ELR (cell line): Measurements from ENCODE around the gene NPBWR2.
"Not testable (repeated sequence)": the region's sequence is repeated elsewhere in the genome, so short reads cannot be mapped to it uniquely, and the experiment has no call there.

Experiments
- DNase-seq: peaks from one replicate; pipeline ENCODE4 v3.0.0-alpha.2; 2015; ENCODE audit warnings: low read depth

The NPBWR2 gene

DNA sequence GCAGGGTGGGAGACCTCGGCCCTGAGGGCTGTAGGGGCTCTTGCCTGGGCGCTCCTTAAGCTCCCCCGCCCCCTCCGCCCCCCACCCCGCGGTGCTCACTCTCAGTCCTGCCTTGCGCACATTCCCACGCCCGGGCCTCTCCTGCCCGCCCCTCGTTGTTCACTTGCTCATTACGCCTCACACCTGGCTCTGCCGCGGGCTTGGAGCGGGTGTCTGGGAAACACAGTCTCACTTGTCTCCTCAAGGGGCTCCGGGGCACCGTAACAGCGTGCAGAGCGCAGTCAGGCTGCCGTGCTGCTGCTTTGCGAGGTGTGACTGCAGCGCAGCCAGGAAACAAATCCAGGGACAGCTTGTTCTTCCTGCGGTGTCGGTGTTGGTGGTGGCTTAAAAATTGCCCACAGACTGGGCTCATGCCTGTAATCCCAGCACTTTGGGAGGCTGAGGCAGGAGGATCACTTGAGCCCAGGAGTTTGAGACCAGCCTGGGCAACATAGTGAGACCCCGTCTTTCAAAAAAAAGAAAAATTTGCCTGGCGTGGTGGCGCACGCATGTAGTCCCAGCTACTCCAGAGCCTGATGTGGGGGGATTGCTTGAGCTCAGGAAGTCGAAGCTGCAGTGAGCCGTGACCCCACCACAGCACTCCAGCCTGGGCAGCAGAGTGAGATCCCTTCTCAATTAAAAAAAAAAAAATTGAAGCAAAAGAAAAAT is 4.6 kb downstream of the NPBWR2 start:
- no peak for DNase-seq

DNA sequence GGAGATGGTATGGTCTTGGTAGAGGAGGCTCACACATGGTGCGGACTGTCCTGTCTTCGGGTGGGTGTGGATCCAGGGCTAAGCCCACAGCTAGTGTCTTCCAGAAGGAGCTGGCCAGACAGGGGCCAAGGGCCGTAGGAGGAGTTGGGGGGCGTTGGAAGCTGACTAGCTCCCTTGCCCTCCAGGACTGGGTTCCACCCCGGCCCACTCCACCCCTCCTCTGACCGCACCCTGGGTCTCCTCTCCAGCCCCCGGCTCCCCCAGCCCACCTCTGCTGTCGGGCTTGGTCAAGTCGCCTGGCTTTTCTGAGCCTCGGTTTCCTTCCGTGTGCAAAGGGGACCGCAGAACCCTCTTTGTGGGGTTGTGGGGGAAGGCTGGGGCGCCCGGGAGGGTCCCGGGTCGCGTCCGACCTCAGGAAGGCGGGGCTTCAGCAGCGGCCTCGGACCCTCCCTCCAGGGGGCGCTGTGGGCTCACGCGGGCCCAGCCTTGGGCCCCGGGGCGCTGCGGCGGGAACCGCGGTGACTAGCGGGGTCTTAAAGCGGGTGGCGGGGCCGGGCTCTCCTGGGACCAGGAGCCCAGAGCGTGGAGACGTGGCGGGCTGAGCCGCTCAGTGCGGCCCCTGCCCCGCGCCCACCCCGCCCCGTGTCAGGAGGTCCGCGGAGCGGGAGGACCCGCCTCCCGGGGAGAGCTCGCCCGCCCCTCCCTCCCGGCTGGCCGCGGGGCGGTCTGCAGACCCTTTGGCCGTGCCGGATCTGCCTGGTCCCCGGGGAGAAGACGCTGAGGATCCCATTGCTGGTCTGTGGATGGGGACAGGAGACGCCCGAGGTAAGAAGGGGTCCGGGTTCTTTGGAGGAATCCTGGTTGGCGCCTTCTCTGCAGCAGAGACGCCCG is 5.4 kb downstream of the NPBWR2 start:
- peak; percentile 38 for DNase-seq

DNA sequence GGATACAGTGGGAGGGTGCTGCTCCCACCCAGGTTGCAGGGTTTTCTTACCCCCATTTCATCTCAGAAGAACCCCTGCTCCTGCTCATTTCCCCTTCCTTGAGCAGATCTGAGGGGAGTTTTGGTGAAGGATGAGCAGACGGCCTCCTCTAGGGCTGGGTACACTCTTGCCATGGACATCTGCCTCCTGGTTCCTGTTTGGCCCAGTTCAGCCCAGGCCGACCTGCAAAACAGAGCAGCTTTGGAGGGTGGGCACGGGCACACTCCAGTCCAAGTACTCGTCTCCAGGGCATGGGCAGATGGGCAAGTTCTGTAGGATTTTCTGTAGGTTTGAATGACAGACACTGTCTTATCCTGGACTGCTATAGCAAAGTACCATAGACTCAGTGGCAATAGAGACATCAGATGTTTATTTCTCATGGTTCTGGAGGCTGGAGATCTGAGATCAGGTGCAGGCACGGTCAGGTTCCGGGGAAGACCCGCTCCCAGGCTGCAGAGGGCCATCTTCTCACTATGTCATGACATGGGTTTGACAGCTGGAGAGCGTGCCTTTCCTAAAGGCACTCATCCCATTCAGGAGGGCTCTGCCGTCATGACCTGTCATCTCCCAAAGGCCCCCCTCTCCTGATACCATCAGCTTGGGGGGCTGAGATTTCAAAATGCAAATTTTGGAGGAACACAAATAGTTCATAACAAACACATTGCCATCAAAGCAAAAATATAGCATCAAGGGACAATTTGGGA is 6.2 kb downstream of the NPBWR2 start:
- DNase-seq: no peak

DNA sequence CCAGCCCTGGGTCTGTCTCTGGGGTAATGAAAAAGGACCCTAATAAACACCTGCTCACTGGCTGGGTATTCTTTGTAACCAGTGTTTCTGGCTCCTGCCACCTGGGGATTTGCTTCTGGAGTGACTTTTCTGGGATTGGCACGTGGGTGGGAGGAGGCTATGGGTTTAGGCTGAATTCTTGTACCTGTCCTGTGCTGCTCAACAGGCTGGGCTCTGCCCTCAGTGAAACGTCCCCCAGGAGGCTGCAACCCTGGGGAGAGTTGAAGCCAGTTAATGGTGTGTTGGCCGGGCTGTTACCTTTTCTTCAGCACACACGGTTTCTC is 6.8 kb downstream of the NPBWR2 start:
- DNase-seq: no peak

DNA sequence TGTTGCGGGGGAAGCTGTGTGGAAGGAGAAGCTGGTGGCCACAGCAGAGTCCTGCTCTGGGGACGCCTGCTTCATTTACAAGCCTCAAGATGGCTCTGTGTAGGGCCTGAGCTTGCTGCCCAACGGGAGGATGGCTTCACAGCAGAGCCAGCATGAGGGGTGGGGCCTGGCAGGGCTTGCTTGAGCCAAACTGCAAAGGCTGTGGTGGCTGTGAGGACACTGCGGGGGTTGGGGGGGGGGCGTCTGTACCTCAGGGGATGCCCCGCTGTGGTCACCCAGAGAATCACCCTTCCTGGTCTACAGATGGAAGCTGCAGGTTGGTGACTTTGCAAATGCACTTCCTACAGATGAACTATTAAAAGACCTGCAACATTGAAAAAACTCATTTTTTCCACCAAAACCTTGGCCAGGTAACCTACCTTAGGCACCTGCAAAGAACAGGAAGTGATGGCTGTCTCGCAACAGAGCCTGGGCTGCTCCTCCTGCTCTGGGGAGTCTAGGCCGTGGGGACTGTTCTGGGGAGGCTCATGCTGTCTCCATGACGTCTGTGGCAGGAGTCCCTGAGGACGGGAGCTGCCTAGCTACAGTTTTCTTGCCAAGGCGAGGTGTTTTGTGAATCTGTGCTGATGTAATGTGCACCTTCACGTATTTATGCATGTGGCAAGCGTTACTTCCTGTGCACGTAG is 7.3 kb downstream of the NPBWR2 start:
- DNase-seq: no peak

DNA sequence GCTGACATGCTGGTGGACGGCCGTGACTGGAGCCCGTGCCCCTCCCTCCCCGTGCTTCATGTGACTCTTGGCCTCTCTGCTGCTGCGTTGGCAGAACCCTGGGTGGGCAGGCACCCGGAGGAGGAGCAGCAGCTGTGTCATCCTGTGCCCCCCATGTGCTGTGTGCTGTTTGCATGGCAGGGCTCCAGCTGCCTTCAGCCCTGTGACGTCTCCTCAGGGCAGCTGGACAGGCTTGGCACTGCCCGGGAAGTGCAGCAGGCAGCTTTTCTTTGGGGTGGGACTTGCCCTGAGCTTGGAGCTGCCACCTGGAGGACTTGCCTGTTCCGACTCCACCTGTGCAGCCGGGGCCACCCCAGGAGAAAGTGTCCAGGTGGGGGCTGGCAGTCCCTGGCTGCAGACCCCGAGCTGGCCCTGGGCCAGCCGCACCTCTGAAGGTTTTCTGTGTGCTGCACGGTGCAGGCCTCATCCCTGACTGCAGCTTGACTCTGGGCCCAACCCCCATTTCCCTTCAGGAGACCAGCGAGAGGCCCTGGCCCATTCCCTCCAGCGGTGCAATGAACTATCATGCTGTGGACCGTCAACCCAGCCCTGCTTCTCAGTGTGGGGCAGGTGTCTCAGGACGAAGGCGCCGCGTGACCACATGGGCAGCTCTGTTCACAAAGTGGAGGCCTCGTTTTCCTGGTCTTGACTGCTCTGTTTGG is 8.1 kb downstream of the NPBWR2 start:
- no peak for DNase-seq

DNA sequence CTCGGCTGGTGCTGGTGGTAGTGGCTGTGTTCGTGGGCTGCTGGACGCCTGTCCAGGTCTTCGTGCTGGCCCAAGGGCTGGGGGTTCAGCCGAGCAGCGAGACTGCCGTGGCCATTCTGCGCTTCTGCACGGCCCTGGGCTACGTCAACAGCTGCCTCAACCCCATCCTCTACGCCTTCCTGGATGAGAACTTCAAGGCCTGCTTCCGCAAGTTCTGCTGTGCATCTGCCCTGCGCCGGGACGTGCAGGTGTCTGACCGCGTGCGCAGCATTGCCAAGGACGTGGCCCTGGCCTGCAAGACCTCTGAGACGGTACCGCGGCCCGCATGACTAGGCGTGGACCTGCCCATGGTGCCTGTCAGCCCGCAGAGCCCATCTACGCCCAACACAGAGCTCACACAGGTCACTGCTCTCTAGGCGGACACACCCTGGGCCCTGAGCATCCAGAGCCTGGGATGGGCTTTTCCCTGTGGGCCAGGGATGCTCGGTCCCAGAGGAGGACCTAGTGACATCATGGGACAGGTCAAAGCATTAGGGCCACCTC is 8.8 kb downstream of the NPBWR2 start:
- no peak for DNase-seq

DNA sequence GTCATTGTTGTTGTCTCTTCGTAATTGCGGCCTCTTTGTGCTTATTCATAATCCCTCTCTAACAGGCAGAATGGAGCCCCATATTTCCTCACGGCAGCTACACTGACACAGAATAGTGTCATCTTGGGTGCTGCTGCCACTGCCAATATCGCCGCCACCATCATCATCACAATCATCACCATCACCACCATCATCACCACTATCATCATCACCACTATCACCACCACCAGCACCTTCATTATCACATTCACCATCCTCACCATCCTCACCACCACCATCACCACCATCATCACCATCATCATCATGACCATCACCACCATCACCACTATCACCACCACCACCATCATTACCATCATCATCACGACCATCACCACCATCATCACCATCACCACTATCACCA is 10.8 kb downstream of the NPBWR2 start:
- DNase-seq: no peak

DNA sequence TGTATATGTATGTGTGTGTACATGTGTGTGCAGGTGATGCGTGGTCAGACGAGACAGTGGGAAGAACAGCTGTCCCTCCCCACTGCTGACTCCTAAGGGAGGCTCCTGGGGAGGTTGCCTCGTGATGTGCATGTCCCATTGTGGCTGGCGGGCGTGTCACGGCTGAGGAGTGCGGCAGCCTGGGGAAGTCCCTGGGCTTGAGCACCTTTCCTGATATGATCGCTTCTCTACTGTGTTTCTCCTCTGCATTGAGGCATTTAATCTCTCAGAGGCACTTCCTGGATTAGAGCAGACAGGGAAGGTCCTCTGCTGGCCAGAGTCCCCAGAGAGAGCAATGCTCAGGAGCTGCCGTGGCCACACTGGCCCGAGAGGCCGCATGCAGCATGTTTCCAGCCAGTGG is 11.4 kb downstream of the NPBWR2 start:
- no peak for DNase-seq

DNA sequence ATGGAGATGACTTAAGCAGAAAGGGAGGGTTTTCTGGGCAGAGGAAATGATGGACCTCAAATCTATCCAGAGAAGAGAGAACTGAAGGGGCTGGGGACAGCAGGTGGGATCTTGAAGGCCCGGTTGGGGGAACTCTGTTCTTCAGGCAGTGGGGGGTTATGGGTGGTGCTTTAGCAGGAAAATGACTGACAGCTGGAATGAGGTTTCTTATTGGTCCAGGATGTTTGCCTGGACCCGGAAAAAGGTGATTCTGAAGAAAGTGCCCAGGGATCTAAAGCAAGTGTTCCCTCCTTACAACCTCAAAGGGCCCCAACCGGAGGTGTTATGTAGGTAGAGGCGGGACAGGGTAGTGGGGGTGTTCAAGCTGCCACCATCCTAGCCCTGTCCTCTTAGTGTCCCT is 11.9 kb downstream of the NPBWR2 start:
- no peak for DNase-seq

DNA sequence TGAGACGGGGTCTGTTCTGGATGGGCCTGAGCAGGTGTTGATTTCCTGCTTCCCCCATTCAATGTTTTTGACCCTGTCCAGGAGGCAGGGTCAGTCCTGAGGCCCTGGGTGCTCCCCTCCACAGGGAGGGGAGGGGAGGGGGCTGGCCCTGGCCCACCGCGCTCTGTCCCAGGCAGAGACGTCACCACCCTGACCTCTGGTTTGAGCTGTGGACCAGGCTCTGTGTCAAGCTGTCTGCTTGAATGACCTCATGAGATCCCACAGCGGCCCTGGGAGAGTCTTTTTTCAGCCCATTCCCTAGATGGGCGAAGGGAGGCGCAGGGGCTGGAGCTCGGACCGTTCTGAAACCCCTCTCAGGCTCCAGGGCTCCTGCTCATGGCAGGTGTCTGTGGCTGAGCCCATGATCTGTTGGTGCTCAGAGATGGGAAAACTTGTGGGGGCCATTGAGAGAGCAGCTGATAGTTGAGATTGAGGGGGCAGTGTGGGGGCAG is 14.3 kb downstream of the NPBWR2 start:
- DNase-seq: no peak

DNA sequence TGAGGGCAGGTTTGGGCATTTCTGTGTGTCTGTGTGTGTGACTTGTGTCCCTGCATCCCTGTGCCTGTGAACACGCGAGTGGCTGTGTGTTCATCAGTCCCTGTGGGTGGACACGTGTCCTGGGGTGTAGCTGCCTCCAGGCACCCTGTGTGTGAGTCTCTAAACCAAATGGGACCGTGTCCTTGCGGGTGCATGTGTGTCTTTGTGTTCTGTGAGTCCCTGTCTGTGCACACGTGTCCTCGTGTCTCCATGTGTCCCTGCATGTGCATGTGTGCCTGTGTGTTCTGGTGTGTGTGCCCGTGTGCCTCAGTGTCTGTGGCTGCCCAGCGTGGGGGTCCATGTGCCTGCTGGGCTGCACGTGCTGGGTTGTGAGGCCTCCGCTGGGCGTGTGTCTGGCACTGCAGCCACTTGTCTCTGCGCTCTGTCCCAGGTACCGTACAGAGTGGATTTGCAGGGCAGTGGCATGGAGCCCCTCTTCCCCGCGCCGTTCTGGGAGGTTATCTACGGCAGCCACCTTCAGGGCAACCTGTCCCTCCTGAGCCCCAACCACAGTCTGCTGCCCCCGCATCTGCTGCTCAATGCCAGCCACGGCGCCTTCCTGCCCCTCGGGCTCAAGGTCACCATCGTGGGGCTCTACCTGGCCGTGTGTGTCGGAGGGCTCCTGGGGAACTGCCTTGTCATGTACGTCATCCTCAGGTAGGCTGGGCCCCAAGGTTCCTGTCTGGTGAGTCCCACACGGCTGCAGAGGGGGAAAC is 14.9 kb downstream of the NPBWR2 start:
- DNase-seq: no peak

DNA sequence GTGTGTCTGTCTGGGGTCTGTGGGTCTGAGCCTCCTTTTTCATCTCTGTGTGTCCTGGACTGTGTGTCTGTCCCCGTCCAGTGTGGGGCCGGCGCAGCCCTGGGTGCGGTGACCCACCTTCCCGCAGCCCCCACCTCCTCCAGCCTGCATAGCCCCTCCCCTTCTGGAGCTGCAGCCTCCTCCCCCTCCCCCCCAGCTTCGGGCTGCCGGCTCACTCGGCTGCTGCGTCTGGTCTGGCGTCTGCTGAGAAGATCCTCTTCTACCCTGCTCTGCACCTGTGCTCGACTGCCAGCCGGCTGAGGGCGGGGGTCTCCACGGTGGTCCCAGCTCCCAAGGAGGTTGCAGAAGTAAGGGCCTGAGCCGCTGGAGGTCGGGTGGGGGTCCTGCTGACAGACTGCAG is 15.6 kb downstream of the NPBWR2 start:
- no peak for DNase-seq

DNA sequence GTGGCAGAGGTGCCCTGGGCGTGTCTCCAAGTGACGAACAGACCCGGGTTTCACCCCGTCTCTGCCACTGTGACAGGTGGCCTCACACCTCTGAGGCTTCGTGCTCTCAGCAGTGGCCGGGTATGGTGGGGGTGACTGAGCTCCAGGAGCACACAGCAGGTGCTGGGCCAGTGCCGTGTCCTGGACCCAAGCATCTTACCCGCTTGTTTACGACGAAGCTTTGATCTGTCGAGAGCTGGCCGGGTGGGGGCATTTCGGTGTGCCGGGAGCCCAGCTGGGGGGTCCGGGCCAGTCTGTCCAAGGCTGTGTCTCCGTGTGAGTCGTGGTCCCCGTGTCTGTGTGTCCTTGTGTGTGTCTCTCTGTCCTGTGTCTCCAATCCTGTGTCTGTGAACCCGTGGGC is 16.0 kb downstream of the NPBWR2 start:
- no peak for DNase-seq

DNA sequence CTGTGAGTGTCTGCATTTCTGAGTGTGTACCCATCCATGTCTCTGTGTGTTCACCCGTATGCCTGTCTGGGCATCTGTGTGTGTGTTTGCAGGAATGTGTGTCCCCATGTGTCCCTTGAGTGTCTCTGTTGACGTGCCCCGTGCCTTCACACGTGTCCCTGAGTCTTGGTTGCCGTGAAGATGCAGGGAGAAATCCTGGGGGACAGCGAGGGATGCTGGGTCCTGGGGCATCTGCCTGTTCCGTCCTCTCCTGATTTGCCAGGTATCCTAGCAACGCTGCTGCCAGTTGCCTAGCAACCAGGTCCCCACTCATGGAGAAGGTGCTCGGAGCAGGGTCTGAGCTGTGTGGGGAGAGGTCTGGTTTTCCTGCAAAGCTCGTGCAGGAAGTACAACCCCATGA is 17.2 kb downstream of the NPBWR2 start:
- peak; percentile 50 for DNase-seq

DNA sequence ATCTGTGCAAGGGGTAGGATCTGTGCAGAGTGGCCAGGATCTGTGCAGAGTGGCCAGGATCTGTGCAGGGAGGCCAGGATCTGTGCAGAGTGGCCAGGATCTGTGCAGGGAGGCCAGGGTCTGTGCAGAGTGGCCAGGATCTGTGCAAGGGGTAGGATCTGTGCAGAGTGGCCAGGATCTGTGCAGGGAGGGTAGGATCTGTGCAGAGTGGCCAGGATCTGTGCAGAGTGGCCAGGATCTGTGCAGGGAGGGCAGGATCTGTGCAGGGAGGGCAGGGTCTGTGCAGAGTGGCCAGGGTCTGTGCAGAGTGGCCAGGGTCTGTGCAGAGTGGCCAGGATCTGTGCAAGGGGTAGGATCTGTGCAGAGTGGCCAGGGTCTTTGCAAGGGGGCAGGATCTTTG is 18.8 kb downstream of the NPBWR2 start:
- DNase-seq: not testable (repeated sequence)

DNA sequence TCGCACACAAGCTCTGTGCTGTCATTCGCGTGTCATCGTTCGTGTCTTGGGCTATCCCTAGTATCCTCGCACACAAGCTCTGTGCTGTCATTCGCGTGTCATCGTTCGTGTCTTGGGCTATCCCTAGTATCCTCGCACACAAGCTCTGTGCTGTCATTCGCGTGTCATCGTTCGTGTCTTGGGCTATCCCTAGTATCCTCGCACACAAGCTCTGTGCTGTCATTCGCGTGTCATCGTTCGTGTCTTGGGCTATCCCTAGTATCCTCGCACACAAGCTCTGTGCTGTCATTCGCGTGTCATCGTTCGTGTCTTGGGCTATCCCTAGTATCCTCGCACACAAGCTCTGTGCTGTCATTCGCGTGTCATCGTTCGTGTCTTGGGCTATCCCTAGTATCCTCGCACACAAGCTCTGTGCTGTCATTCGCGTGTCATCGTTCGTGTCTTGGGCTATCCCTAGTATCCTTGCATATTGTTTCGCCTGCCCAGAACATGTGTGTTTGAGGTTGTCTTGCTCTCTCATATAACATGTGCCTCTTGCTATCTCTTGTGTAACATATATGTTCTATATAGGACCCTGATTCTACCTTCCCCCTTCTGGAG is 20.0 kb downstream of the NPBWR2 start:
- not testable (repeated sequence) for DNase-seq

DNA sequence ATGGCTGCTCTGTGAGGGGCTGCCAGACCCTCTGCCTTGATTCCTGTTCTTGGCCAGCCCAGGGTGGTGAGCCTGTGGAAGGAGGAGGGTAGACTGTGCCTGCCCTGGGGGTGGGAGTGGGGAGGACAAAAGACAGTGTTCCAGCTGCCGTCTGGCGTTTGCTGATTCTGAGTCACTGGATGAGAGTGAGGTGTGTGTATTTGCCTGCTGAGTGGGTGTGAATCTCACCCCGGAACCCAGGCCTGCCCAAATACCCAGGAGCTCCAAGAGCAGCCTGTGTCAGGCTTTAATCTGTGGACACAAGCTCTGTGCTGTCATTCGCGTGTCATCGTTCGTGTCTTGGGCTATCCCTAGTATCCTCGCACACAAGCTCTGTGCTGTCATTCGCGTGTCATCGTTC is 20.6 kb downstream of the NPBWR2 start:
- DNase-seq: no peak

DNA sequence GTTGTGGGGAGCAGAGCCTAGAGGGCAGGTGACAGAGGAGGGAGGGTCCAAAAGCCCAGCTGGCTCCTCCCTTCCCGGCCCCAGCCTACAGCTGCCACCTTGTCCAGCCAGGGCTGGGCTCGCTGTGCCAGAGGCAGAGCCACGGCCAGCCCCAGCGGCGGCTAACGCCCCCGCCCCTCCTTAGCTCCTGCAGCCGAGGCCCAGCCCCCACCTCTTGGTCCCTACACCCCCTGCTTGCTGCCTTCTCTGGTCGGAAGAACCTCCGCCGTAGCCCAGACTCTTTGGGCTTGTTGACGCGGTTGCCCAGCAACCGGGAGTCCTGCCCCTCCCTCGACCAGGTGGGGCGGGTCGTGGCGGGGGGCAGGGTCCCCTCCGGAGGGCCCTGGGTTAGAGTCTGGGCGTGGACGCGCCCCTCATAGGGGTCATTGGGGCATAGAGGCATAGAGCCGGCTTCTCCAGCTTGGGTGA is 22.6 kb downstream of the NPBWR2 start:
- no peak for DNase-seq
